ENCODE measurements around the gene CBFB. TPM values are rescaled to one million over a fixed set of nuclear protein-coding genes. Genes with fewer than 3 reads are reported as not detected.

CBFB gene
- total and polyA plus RNA-seq, 2 of the 13 experiments (the other 11 are each of a cell fraction or from before 2014, with no cell fraction given) = 22.1 to 70.8 TPM

GRCh38 chr16:67028696-67029253 is at the start of gene CBFB (continued):
- TF ChIP-seq ZBTB46 (CRISPR knock-in tag; IDR thresholded peaks at IDR 0.05; ENCODE audit: borderline replicate concordance) = no peak
- TF ChIP-seq ZNF841 (CRISPR knock-in tag; IDR thresholded peaks at IDR 0.05; ENCODE audit: borderline replicate concordance) = no peak
- peak; percentile 84 for TF ChIP-seq MXD3 (CRISPR knock-in tag; IDR thresholded peaks at IDR 0.05)
- TF ChIP-seq ZNF143 (CRISPR knock-in tag; IDR thresholded peaks at IDR 0.05) = 0 out of 2 replicates have a peak, but pooled peaks have one; percentile 39
- TF ChIP-seq U2AF2 (IDR thresholded peaks at IDR 0.05; ENCODE audit: low read depth, low read length) = no peak
- TF ChIP-seq ZNF737 (CRISPR knock-in tag; IDR thresholded peaks at IDR 0.05; ENCODE audit: borderline replicate concordance) = peak; percentile 69; the same call in 1 of the 2 replicates
- no peak for TF ChIP-seq CSRNP2 (CRISPR knock-in tag; conservative IDR thresholded peaks at IDR 0.05; ENCODE audit: low read depth)
- TF ChIP-seq ZNF230 (CRISPR knock-in tag; IDR thresholded peaks at IDR 0.05) = peak; percentile 93
- peak; percentile 80; the same call in 1 of the 2 replicates for TF ChIP-seq ZNF335 (CRISPR knock-in tag; IDR thresholded peaks at IDR 0.05)
- TF ChIP-seq ATM (IDR thresholded peaks at IDR 0.05; ENCODE audit: borderline replicate concordance) = no peak
- TF ChIP-seq CREB1 (IDR thresholded peaks at IDR 0.05) = no peak
- TF ChIP-seq CREB1 (CRISPR knock-in tag; IDR thresholded peaks at IDR 0.05) = no peak
- TF ChIP-seq ZFAT (CRISPR knock-in tag; conservative IDR thresholded peaks at IDR 0.05) = no peak
- TF ChIP-seq CBX2 (IDR thresholded peaks at IDR 0.05; ENCODE audit: low read depth, low read length) = no peak
- TF ChIP-seq CBX2 (CRISPR knock-in tag; IDR thresholded peaks at IDR 0.05; ENCODE audit: low read depth) = 0 out of 2 replicates have a peak, but pooled peaks have one; percentile 50
- TF ChIP-seq ZNF850 (CRISPR knock-in tag; conservative IDR thresholded peaks at IDR 0.05) = no peak
- no peak for TF ChIP-seq CEBPB (IDR thresholded peaks at IDR 0.05; ENCODE audit: borderline replicate concordance, low read depth, low read length)
- TF ChIP-seq ZNF569 (CRISPR knock-in tag; IDR thresholded peaks at IDR 0.05; ENCODE audit: borderline replicate concordance) = 0 out of 2 replicates have a peak, but pooled peaks have one; percentile 62
- TF ChIP-seq MEIS2 (CRISPR knock-in tag; IDR thresholded peaks at IDR 0.05) = peak; percentile 78
- no peak for TF ChIP-seq HIC2 (CRISPR knock-in tag; IDR thresholded peaks at IDR 0.05; ENCODE audit: low read depth)
- TF ChIP-seq RNF2 (conservative IDR thresholded peaks at IDR 0.05; ENCODE audit: low read depth) = peak; percentile 63; the same call in 1 of the 2 replicates
- TF ChIP-seq ZNF460 (CRISPR knock-in tag; IDR thresholded peaks at IDR 0.05; ENCODE audit: borderline replicate concordance) = no peak; the same call in 1 of the 2 replicates
- 0 out of 2 replicates have a peak, but pooled peaks have one; percentile 39 for TF ChIP-seq GPN1 (CRISPR knock-in tag; IDR thresholded peaks at IDR 0.05; ENCODE audit: borderline replicate concordance)
